Kidney (tissue), 14 donors: ENCODE measurements around the gene SHBG. TPM values are rescaled to one million over a fixed set of nuclear protein-coding genes. Genes with fewer than 3 reads are reported as not detected.
A peak's percentile ranks its signal among the peaks of the same experiment; 100 is the strongest.
"Not testable (repeated sequence)": the region's sequence is repeated elsewhere in the genome, so short reads cannot be mapped to it uniquely, and the experiment has no call there.

Source experiments
- DNase-seq, 5 donors: peaks; one replicate each; pipeline ENCODE4 v3.0.0-alpha.2; 2013 to 2020
- FAIRE-seq: peaks from 2 replicates; lab custom pipeline; 2012; peaks lifted over from hg19 to GRCh38; lab: Jason Lieb, UNC
- H3K27ac ChIP-seq, 2 donors: one replicate each; pipeline ENCODE4 v1.7.0; 2013; ENCODE audit warnings: low read depth in 2 of 2, low read length in 2 of 2, inconsistent platforms in 1 of 2
- H3K27me3 ChIP-seq: one replicate; pipeline ENCODE4 v1.7.1; 2013; ENCODE audit warnings: low read length, inconsistent platforms; ENCODE audit not compliant: control insufficient read depth, insufficient read depth
- H3K36me3 ChIP-seq, 3 donors: one replicate each; pipeline versions ENCODE4 v1.7.0 to v1.7.1; 2013; ENCODE audit warnings: low read length in 3 of 3, control low read depth in 1 of 3, inconsistent platforms in 1 of 3; ENCODE audit not compliant: insufficient read depth in 3 of 3, control insufficient read depth in 2 of 3
- H3K4me1 ChIP-seq, 3 donors: one replicate each; pipeline versions ENCODE4 v1.7.0 to v1.7.1; 2013; ENCODE audit warnings: low read length in 3 of 3, inconsistent platforms in 1 of 3, low read depth in 1 of 3; ENCODE audit not compliant: control insufficient read depth in 2 of 3, insufficient read depth in 2 of 3
- H3K4me3 ChIP-seq, 3 donors: one replicate each; pipeline versions ENCODE4 v1.7.0 to v1.8.1; 2013; ENCODE audit warnings: low read length in 3 of 3, control low read depth in 1 of 3, inconsistent platforms in 1 of 3
- H3K9ac ChIP-seq, 3 donors: one replicate each; pipeline versions ENCODE4 v1.7.0 to v1.7.1; 2013; ENCODE audit warnings: low read length in 3 of 3, control low read depth in 1 of 3, inconsistent platforms in 1 of 3
- H3K9me3 ChIP-seq, 3 donors: one replicate each; pipeline versions ENCODE4 v1.7.0 to v1.7.1; 2013; ENCODE audit warnings: low read length in 3 of 3, control low read depth in 1 of 3, inconsistent platforms in 1 of 3; ENCODE audit not compliant: control insufficient read depth in 2 of 3, insufficient read depth in 1 of 3
- CTCF ChIP-seq: IDR thresholded peaks from 3 replicates; pipeline ENCODE4 v1.5.1; 2012; ENCODE audit warnings: mild to moderate bottlenecking, moderate library complexity, borderline replicate concordance; ENCODE audit not compliant: insufficient read depth; ENCODE audit errors: extremely low read depth
- intact Hi-C: fragments of 100-400 bp; cut with DNase I; formaldehyde crosslinking; loops from one replicate; pipeline ENCODE4 v1.11.1; 2022
- polyA plus RNA-seq: library from polyadenylated mRNA; stranded (reverse); fragments of 350-450 nt; fragmentation: Illumina TruSeq; extraction: RNeasy Lipid Tissue Mini Kit (QIAGEN cat#74804); gene quantifications from one replicate; pipeline ENCODE4 v1.2.3, GENCODE V29; 2014; ENCODE audit warnings: low read depth, low replicate concordance; ENCODE audit not compliant: insufficient read depth
- total RNA-seq: library from RNA; stranded (reverse); fragmentation: NEBNext Ultra II Directional; extraction: Animal tissue kit (Norgen Biotek cat#: 25700); gene quantifications from one replicate; pipeline ENCODE4 v1.2.1, GENCODE V29; 2021
- donor health status: control.
- donor health status: control.
- donor health status: control.
- donor health status: control.
- donor health status: control.
- donor health status: DM: yes; HTN: yes; CAD: no.
- donor health status: Normal renal cell carcinoma (clear cell type).

SHBG gene
- total and polyA plus RNA-seq, 2 donors from 2014 or later = 0.57 to 4.6 TPM

GRCh38 chr17:7634384-7634783, 4.4 kb downstream of the SHBG start:
- Histone ChIP-seq H3K4me1 (peaks cover 0 to 9% (median 7%) of the 10 kb centered on the region in 3 donors), H3K4me3 (no peak overlapping the region), H3K27me3 (no peaks in the 10 kb centered on the region), H3K27ac (no peak overlapping the region), H3K36me3 (no peaks in the 10 kb centered on the region), H3K9me3 (no peaks in the 10 kb centered on the region), H3K9ac (no peak overlapping the region)
- peak; percentile 80 to 92 (median 86) for DNase-seq
- intact Hi-C loops = no loop called here
- peak; percentile 43 for TF ChIP-seq CTCF
- FAIRE-seq = no peak

GRCh38 chr17:7636163-7636562, 6.2 kb downstream of the SHBG start:
- H3K9me3 ChIP-seq = no peaks in the 10 kb centered on the region
- intact Hi-C loops = no loop called here
- H3K4me1 ChIP-seq = peaks cover 0 to 9% (median 7%) of the 10 kb centered on the region in 3 donors
- no peaks in the 10 kb centered on the region for H3K27me3 ChIP-seq
- no peak overlapping the region for H3K9ac ChIP-seq
- FAIRE-seq (no peak), DNase-seq (peak in 2 of 5 donors; percentile 48 to 64)
- no peaks in the 10 kb centered on the region for H3K36me3 ChIP-seq
- H3K4me3 ChIP-seq = no peak overlapping the region
- TF ChIP-seq CTCF = no peak
- no peak overlapping the region for H3K27ac ChIP-seq

- H3K9me3 ChIP-seq = no peaks in the 10 kb centered on the region
- DNase-seq (no peak), FAIRE-seq (no peak)
- H3K9ac ChIP-seq = no peak overlapping the region
- H3K4me3 ChIP-seq = no peak overlapping the region
- H3K4me1 ChIP-seq = no peaks in the 10 kb centered on the region
- intact Hi-C loops = no loop called here
- TF ChIP-seq CTCF = no peak
- no peaks in the 10 kb centered on the region for H3K36me3 ChIP-seq
- H3K27me3 ChIP-seq = no peaks in the 10 kb centered on the region
- no peak overlapping the region for H3K27ac ChIP-seq
Observed at GRCh38 chr17:7640783-7641182, 10.8 kb downstream of the SHBG start.

GRCh38 chr17:7641635-7642034, 11.7 kb downstream of the SHBG start:
- H3K27me3 ChIP-seq, DNase-seq, FAIRE-seq, H3K27ac ChIP-seq, H3K9me3 ChIP-seq, intact Hi-C loops, H3K9ac ChIP-seq, H3K4me3 ChIP-seq, H3K4me1 ChIP-seq, H3K36me3 ChIP-seq: not testable (repeated sequence)
